KOPT-K1 (cell line): ENCODE results near the gene ITPR2.
"Not testable (repeated sequence)": the region's sequence is repeated elsewhere in the genome, so short reads cannot be mapped to it uniquely, and the experiment has no call there.

ENCODE experiments used
- H3K27ac ChIP-seq: fragments of 200-600 bp; sonication (generic); 2 replicates; pipeline ENCODE4 v1.5.1; 2016; ENCODE audit warnings: antibody characterized with exemption, mild to moderate bottlenecking, low read depth, low read length; ENCODE audit not compliant: poor library complexity, severe bottlenecking
- H3K36me3 ChIP-seq: fragments of 200-600 bp; sonication (generic); 2 replicates; pipeline ENCODE4 v1.5.1; 2017; ENCODE audit warnings: antibody characterized with exemption, mild to moderate bottlenecking, low read length, moderate library complexity; ENCODE audit not compliant: insufficient read depth
- H3K9me3 ChIP-seq: fragments of 200-600 bp; sonication (generic); 2 replicates; pipeline ENCODE4 v1.5.1; 2017; ENCODE audit warnings: antibody characterized with exemption, low read length, mild to moderate bottlenecking; ENCODE audit not compliant: insufficient read depth, poor library complexity, severe bottlenecking

The ITPR2 gene

GRCh38 chr12:26770239-26771070, 62.5 kb downstream of the ITPR2 start:
- H3K27ac ChIP-seq = no peak overlapping the region
- no peaks in the 10 kb centered on the region for H3K9me3 ChIP-seq
- peaks cover 5% of the 10 kb centered on the region; the same call in 1 of the 2 replicates for H3K36me3 ChIP-seq

GRCh38 chr12:26769611-26770010, 63.4 kb downstream of the ITPR2 start:
- H3K9me3 ChIP-seq = no peaks in the 10 kb centered on the region
- peaks cover 1% of the 10 kb centered on the region; the same call in 1 of the 2 replicates for H3K36me3 ChIP-seq
- peak overlapping the region; percentile 51 for H3K27ac ChIP-seq

- peak overlapping the region; percentile 51 for H3K27ac ChIP-seq
- H3K36me3 ChIP-seq = no peaks in the 10 kb centered on the region
Measured at GRCh38 chr12:26768611-26769603, 64.1 kb downstream of the ITPR2 start.

GRCh38 chr12:26767865-26768264, 65.1 kb downstream of the ITPR2 start:
- H3K27ac ChIP-seq = no peak overlapping the region
- peaks cover 3% of the 10 kb centered on the region for H3K9me3 ChIP-seq
- no peaks in the 10 kb centered on the region for H3K36me3 ChIP-seq

More at GRCh38 chr12:26768611-26769603, 64.1 kb downstream of the ITPR2 start:
- H3K9me3 ChIP-seq = no peaks in the 10 kb centered on the region

GRCh38 chr12:26767116-26767515, 65.9 kb downstream of the ITPR2 start:
- Histone ChIP-seq H3K9me3 (peaks cover 8% of the 10 kb centered on the region), H3K36me3 (no peaks in the 10 kb centered on the region), H3K27ac (no peak overlapping the region)

- Histone ChIP-seq H3K36me3 (no peaks in the 10 kb centered on the region), H3K9me3 (peaks cover 43% of the 10 kb centered on the region), H3K27ac (no peak overlapping the region)
Measured at GRCh38 chr12:26762186-26762585, 70.8 kb downstream of the ITPR2 start.

GRCh38 chr12:26761775-26762174, 71.2 kb downstream of the ITPR2 start:
- peaks cover 46% of the 10 kb centered on the region for H3K9me3 ChIP-seq
- no peaks in the 10 kb centered on the region for H3K36me3 ChIP-seq
- H3K27ac ChIP-seq = no peak overlapping the region

GRCh38 chr12:26760657-26761293, 72.2 kb downstream of the ITPR2 start:
- H3K9me3 ChIP-seq = peaks cover 56% of the 10 kb centered on the region
- H3K36me3 ChIP-seq = no peaks in the 10 kb centered on the region
- H3K27ac ChIP-seq = no peak overlapping the region

- not testable (repeated sequence) for H3K36me3 ChIP-seq, H3K27ac ChIP-seq
- peaks cover 64% of the 10 kb centered on the region for H3K9me3 ChIP-seq
Measured at GRCh38 chr12:26755362-26755761, 77.6 kb downstream of the ITPR2 start.

GRCh38 chr12:26754148-26754547, 78.8 kb downstream of the ITPR2 start:
- H3K27ac ChIP-seq = no peak overlapping the region
- no peaks in the 10 kb centered on the region for H3K36me3 ChIP-seq
- peaks cover 58% of the 10 kb centered on the region for H3K9me3 ChIP-seq

- peaks cover 37% of the 10 kb centered on the region for H3K9me3 ChIP-seq
- H3K36me3 ChIP-seq = no peaks in the 10 kb centered on the region
- H3K27ac ChIP-seq = no peak overlapping the region
Measured at GRCh38 chr12:26751179-26751578, 81.8 kb downstream of the ITPR2 start.

GRCh38 chr12:26750531-26751175, 82.3 kb downstream of the ITPR2 start:
- no peak overlapping the region for H3K27ac ChIP-seq

GRCh38 chr12:26749781-26750180, 83.2 kb downstream of the ITPR2 start:
- Histone ChIP-seq H3K9me3 (peaks cover 23% of the 10 kb centered on the region), H3K27ac (no peak overlapping the region), H3K36me3 (no peaks in the 10 kb centered on the region)

More at GRCh38 chr12:26750531-26751175, 82.3 kb downstream of the ITPR2 start:
- Histone ChIP-seq H3K9me3 (peaks cover 32% of the 10 kb centered on the region), H3K36me3 (no peaks in the 10 kb centered on the region)

- no peaks in the 10 kb centered on the region for H3K36me3 ChIP-seq
- H3K9me3 ChIP-seq = peaks cover 14% of the 10 kb centered on the region
- H3K27ac ChIP-seq = no peak overlapping the region
Measured at GRCh38 chr12:26748741-26749431, 84.1 kb downstream of the ITPR2 start.
